NCI-H1048 (cell line): ENCODE data around the gene ALDH5A1.

Experiments used
- DNase-seq: peaks from one replicate; lab custom pipeline; 2025; lab: John Stamatoyannopoulos, UW

ALDH5A1 gene

GRCh38 chr6:24524805-24525204, 30.0 kb downstream of the ALDH5A1 start:
- no peak for DNase-seq

- no peak for DNase-seq
Observed at GRCh38 chr6:24529985-24530384, 35.2 kb downstream of the ALDH5A1 start.

- DNase-seq: no peak
Observed at GRCh38 chr6:24534329-24534728, 39.6 kb downstream of the ALDH5A1 start.

GRCh38 chr6:24535210-24535609, 40.4 kb downstream of the ALDH5A1 start:
- DNase-seq: no peak

- no peak for DNase-seq
Observed at GRCh38 chr6:24536466-24536865, 41.7 kb downstream of the ALDH5A1 start.

- DNase-seq: no peak
Observed at GRCh38 chr6:24537082-24537699, 42.4 kb downstream of the ALDH5A1 start.

- DNase-seq: no peak
Observed at GRCh38 chr6:24537771-24538385, 43.1 kb downstream of the ALDH5A1 start.

- DNase-seq: no peak
Observed at GRCh38 chr6:24539416-24539815, 44.6 kb downstream of the ALDH5A1 start.

GRCh38 chr6:24540197-24540596, 45.4 kb downstream of the ALDH5A1 start:
- no peak for DNase-seq

- DNase-seq: no peak
Observed at GRCh38 chr6:24543683-24544082, 48.9 kb downstream of the ALDH5A1 start.

- DNase-seq: no peak
Observed at GRCh38 chr6:24545183-24545582, 50.4 kb downstream of the ALDH5A1 start.

- no peak for DNase-seq
Observed at GRCh38 chr6:24545691-24546090, 50.9 kb downstream of the ALDH5A1 start.

GRCh38 chr6:24546439-24546838, 51.7 kb downstream of the ALDH5A1 start:
- DNase-seq: no peak

GRCh38 chr6:24547243-24547642, 52.5 kb downstream of the ALDH5A1 start:
- no peak for DNase-seq

GRCh38 chr6:24549158-24549557, 54.4 kb downstream of the ALDH5A1 start:
- DNase-seq: no peak

GRCh38 chr6:24549674-24550353, 55.0 kb downstream of the ALDH5A1 start:
- DNase-seq: no peak

- no peak for DNase-seq
Observed at GRCh38 chr6:24551139-24551538, 56.4 kb downstream of the ALDH5A1 start.

GRCh38 chr6:24554474-24554873, 59.7 kb downstream of the ALDH5A1 start:
- DNase-seq: no peak

GRCh38 chr6:24558516-24558915, 63.7 kb downstream of the ALDH5A1 start:
- no peak for DNase-seq

- no peak for DNase-seq
Observed at GRCh38 chr6:24564081-24564480, 69.3 kb downstream of the ALDH5A1 start.

- DNase-seq: no peak
Observed at GRCh38 chr6:24565196-24565595, 70.4 kb downstream of the ALDH5A1 start.

GRCh38 chr6:24566020-24566767, 71.4 kb downstream of the ALDH5A1 start:
- DNase-seq: no peak

GRCh38 chr6:24568683-24569082, 73.9 kb downstream of the ALDH5A1 start:
- DNase-seq: no peak
